GM19452 (cell line): ENCODE data around the gene DCLK1.
"Not testable (repeated sequence)": the region's sequence is repeated elsewhere in the genome, so short reads cannot be mapped to it uniquely, and the experiment has no call there.

ENCODE experiments used
- ATAC-seq: cut with Tn5 transposase; IDR thresholded peaks from one replicate; pipeline ENCODE4 v1.9.1; 2021; ENCODE audit not compliant: unreplicated experiment

The DCLK1 gene

GRCh38 chr13:35987572-35988513, 143.3 kb downstream of the DCLK1 start:
- no peak for ATAC-seq

GRCh38 chr13:35984776-35985453, 146.3 kb downstream of the DCLK1 start:
- no peak for ATAC-seq

DNA sequence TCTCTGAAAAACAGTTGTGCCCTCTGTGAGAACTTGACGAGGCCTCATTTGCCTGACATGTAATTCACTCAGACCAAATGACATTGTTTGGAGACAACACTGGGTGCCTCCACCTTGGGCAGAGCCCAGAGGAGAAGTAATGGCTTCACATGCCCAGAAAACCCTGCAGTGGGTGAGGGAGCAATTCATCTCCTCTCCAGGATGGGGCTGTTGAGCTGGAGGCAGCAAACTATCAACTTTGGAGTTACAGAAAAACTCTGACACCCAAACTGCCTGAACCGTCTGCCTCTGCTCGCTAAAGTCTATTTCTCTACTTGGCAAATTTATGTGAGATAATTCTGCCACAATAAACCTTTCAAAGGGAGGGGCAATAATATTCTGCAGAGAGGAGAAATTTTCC, 146.9 kb downstream of the DCLK1 start:
- no peak for ATAC-seq

GRCh38 chr13:35983703-35984102, 147.5 kb downstream of the DCLK1 start:
- not testable (repeated sequence) for ATAC-seq

- ATAC-seq: no peak
These were observed 148.0 kb downstream of the DCLK1 start for GRCh38 chr13:35983206-35983605.

GRCh38 chr13:35979361-35979951, 151.7 kb downstream of the DCLK1 start:
- ATAC-seq: no peak

DNA sequence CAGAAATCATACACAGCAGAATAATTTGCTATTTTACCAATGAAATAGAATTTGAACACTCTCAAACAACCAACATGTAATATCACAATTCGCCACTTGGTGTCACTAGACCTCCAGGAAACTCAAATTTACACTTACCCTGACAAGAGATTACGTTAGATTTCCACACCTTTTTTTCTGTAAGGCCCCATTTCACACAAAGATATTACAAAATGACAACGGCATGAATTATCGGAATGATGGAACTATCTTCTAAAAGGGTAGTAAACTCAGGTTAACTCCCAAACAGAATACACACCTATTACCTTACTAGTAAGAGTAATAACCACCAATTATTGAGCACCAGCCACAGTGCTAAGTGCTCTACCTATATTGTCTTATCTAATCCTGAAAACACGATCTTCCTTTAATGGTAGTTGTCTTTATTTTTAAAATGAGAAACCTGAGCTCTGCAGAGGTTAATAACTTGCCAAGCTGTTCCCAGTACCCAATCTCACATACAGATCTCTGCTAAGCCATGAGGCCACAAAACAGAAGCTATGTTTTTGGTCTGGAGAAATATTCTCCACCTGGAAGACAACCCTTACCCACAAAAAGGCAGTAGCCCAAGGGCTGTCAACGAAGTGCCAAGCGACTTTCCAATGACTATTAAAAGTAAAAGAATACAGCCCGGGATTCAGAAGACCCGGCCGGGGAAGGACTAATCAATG, 152.4 kb downstream of the DCLK1 start:
- ATAC-seq: no peak

GRCh38 chr13:35977060-35977459, 154.1 kb downstream of the DCLK1 start:
- ATAC-seq: no peak

GRCh38 chr13:35976126-35976525, 155.1 kb downstream of the DCLK1 start:
- ATAC-seq: no peak

GRCh38 chr13:35966951-35967350, 164.2 kb downstream of the DCLK1 start:
- ATAC-seq: not testable (repeated sequence)

GRCh38 chr13:35966024-35966423, 165.2 kb downstream of the DCLK1 start:
- ATAC-seq: no peak

GRCh38 chr13:35965226-35965927, 165.8 kb downstream of the DCLK1 start:
- ATAC-seq: no peak

- no peak for ATAC-seq
These were observed 166.4 kb downstream of the DCLK1 start for GRCh38 chr13:35964863-35965180.

- no peak for ATAC-seq
These were observed 166.9 kb downstream of the DCLK1 start for GRCh38 chr13:35964011-35964862.

- ATAC-seq: no peak
These were observed 169.5 kb downstream of the DCLK1 start for GRCh38 chr13:35961461-35962220.

- ATAC-seq: no peak
These were observed 170.2 kb downstream of the DCLK1 start for GRCh38 chr13:35961002-35961401.

- no peak for ATAC-seq
These were observed 173.2 kb downstream of the DCLK1 start for GRCh38 chr13:35957996-35958395.

DNA sequence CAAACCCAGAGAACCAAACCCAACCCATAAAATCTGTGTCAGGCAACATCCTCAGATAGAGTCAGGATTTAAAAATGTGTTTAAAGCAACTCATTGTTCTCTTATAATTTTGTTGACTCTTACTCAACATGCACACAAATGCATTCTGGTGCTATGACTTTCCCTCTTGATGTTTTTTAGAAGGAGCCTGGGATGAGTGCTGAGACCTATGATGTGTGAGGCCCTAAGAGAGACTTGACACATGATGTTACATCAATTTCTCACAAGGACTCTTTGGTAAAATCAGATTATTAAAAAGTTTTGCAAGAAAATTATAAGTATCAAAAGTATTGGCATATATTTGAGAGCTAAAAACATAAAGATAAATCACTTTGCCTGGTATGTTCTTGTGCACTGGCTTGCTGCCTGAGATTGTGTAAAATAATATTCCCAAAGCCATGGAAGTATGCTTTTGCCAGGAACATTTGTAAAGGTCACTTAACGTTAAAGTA, 173.9 kb downstream of the DCLK1 start:
- no peak for ATAC-seq

GRCh38 chr13:35956074-35956473, 175.1 kb downstream of the DCLK1 start:
- no peak for ATAC-seq
